ENCODE results near the gene DTNA.
"Not testable (repeated sequence)": the region's sequence is repeated elsewhere in the genome, so short reads cannot be mapped to it uniquely, and the experiment has no call there.

The DTNA gene

DNA sequence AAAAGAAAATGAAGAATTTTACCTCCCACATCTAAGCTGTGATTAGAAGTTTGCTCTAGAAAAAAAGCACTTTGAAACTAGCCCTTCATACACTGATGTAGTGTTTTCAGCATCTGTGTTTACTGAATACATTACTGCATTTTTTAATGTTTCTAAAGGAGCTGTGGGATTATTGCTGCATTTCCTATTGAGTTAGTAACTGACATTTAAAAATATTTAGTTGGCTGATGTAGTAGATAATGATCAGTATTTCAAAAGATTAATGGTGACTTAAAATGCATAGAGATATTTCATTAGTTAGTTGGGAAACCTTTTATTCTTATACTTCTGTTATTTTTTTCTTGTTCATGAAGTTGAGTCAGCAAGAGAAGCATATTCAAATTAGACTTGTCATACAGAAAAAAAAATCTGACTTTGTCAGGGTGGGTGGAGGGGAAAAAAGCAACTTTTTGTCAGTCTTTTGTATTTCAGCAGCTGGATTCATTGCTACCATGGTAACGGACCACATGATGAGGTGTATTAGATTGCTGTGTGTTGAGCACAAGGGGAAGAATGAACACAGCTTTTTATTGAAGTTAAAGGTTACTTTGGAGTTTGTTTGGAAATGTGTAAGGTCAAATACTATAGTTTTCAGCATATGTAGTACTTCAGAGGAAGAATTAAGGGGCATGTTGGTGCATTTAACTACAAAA is at the start of gene DTNA:
Gene DTNA (plus strand): TSS at position 549 of the 692 bp plus-strand sequence. CDS start 45,679 bp downstream, outside the sequence.
- peak in 1 of 2 donors; percentile 45 for DNase-seq

DNA sequence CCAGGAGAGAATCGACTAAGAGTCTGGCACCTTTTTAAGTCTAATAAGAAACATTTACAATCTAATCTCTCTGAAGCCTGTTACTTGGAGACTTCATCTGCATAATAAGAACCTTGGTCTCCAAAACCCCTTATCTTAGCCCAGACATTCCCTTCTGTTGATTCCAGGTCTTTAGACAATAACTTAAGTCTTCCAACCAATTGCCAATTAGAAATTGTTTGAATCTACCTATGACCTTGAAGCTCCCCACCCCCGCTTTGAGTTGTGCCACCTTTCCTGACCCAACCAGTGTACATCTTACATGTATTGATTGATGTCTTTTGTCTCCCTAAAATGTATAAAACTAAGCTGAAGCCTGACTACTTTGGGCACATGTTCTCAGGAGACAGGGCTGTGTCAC is 49.5 kb upstream of the DTNA start:
- no peak for DNase-seq

DNA sequence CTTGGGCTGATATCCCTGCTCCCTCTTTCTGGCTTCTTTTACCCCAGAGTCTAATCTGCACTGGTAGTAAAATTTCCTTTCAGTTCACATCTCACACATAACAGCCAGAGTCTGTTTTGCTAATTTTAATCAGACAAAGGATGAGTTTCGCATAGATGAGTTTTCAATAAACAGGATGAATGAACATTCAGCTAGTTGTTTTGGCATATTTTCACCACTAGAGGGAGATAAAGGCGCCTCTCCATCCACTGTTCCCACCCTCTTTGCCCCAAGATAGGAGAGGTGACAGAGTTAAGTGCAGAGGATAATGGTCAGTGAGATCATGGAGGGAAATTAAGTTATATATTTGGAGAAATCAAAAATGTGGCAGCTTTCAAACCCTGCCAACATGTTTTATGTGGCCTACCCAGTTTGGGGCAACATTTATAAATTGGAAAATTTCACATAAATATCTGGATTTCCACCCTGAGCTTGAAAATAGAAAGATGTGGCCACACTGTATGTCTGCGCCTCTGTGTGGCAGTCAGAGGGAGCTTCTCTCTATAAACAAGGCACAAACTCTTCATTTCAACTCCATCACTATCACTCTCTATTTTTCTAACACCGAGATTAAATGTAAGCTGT is 48.5 kb upstream of the DTNA start:
- DNase-seq, result peak in 1 of 2 donors; percentile 54

GRCh38 chr18:34676816-34677574 is 33.1 kb upstream of the DTNA start:
- no peak for DNase-seq

DNA sequence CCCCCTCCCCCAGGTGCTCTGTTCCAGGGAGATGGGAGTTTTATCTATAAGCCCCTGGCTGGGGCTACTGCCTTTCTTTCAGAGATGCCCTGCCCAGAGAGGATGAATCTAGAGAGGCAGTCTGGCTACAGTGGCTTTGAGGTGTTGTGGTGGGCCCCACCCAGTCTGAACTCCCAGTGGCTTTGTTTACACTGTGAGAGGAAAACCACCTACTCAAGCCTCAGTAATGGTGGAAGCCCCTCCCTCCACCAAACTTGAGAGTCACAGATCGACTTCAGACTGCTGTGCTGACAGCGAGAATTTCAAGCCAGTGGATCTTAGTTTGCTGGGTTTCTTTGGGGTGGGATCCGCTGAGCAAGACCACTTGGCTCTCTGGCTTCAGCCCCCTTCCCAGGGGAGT is 20.3 kb upstream of the DTNA start:
- DNase-seq, result not testable (repeated sequence)

DNA sequence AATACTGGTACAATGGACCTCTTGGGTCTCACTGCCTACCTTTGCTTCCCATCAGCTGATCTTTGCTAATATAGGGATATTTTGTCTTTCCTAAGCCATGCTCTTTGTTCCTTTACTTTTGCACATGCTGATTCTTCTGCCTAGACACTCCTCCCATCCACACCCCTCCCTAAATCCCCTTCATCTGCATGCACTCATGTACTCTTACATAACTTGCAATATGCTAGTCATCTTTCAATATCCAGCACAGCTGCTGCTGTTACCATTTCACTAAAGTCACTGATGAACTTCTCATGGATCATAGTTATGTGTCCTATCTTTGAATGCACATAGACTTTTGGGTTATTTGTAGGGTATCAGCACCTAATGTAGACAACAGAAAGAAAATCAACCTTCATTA is 18.5 kb upstream of the DTNA start:
- no peak for DNase-seq

DNA sequence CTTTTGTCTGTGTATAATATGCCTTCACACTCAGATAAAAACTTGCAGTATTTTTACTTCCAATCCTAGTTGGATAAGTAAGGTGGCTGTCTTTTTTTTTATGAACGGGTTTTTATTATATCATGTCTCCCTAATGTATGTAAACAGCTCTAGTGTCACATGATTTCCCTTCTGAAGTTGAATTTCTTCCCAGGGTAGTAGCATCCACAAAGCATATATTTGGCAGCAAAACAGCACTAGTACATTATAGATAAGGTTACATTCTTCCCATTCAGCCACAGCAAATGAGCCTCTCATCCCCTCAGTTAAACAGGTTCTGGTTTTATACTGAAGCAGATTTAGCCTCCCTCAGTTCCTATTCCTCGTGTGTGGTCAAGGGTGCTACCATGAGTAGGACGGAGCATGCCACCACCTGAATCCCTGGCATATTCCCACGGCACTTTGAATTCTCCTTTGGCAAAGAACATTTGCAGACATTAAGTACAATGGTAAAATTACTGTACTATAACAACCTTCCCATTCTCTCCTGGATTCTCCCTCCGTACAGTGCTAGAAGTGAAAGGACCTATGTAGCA is 15.4 kb upstream of the DTNA start:
- no peak for DNase-seq

DNA sequence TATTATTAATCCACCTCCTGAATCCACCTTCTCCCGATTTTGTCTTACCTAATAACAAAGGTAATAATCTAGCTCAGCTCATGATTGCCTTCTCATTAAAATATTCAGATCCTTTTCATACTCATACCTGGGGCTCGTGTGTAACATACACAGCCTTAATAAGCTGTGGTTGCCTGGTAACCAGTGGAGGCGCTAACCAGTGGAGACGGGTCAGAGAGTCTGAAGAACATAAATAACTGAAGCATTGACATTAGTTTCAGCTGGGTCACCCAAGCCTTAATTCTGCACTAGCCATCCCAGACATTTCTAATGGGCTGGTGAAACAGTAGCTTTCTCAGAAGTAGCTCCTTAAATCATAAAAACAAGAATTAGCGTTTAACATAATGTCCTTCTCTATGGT is 14.8 kb upstream of the DTNA start:
- DNase-seq, result no peak

- DNase-seq, result no peak
These were observed 13.4 kb upstream of the DTNA start for GRCh38 chr18:34696671-34697070.

GRCh38 chr18:34697233-34697632 is 12.9 kb upstream of the DTNA start:
- DNase-seq, result no peak

- DNase-seq, result no peak
These were observed 12.2 kb upstream of the DTNA start for GRCh38 chr18:34697891-34698290.

DNA sequence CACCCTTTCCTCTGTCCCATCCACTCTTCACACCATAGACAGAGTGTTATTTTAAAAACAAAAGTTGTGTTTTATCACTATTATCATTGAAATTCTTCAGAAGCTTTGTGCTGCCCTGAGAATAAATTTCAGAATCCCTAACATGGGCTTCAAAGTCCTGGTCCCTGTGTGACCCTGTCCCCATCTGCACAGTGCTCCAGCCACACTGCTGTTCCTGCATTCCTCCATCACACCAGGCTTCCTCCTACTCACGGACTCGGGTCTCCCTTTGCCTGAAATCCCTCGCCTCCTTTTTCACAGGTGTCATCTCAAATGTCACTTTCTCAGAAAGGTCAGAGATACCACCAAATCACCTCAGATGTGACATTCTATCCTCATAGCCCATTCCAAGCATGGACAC is 8.2 kb upstream of the DTNA start:
- DNase-seq, result no peak

- DNase-seq, result no peak
These were observed 7.3 kb upstream of the DTNA start for GRCh38 chr18:34702814-34703213.

DNA sequence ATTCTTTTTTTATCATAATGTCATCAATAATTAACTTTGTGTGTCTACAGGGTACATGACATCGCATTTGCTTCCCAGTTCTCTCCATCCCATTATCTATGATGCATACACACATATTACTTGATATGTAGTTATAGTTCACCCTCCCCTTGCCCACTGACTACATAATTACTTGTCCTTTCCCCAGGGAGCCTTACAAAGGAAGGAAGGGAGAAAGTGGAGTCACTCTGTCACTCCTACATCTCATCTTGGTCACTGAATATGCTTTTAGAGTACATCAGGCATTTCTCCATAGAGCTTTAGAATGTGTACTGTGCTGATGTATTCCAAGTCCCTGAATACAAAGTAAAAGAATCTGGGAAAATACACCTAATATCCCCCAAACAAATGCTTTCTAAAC is 6.0 kb upstream of the DTNA start:
- DNase-seq, result no peak

GRCh38 chr18:34704823-34705222 is 5.3 kb upstream of the DTNA start:
- no peak for DNase-seq

GRCh38 chr18:34707670-34708069 is 2.4 kb upstream of the DTNA start:
- no peak for DNase-seq

GRCh38 chr18:34709104-34709503 is 994 bp upstream of the DTNA start:
- no peak for DNase-seq

DNA sequence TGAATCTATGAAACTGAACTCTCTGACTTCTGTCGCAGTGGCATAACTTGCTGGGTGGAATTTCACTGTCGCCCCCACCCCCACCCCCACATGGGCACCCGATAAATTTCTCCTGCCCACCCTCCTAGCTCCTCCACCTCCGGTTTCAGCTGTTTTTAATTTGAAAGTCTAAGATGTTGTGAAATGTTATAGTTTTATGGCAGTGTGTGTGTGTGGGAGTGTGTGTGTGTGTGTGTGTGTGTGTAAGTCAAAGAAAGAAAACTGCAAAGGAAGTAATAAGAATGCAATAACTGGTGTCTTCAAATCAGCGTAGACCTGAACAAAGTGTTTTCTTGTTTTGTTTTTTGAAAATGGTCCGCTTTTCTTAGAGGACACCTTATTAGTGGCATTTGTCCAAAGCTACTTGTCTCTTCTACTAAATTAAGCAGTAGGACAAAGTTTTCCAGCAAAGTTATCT is 388 bp downstream of the DTNA start:
- DNase-seq, result no peak

GRCh38 chr18:34710934-34711333 is 836 bp downstream of the DTNA start:
- DNase-seq, result peak in 1 of 2 donors; percentile 43

DNA sequence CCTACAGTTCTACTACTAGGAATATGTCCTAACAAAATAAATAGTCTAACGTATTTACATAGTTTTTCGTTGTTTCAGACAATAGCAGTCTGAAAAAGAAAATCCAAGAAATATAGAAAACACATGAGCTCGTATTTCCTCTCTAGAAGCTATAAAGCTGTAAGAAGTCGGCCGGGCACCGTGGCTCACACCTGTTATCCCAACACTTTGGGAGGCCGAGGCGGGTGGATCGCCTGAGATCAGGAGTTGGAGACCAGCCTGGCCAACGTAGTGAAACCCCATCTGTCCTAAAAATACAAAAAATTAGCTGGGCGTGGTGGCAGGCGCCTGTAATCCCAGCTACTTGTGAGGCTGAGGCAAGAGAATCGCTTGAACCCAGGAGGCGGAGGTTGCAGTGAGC is 6.0 kb downstream of the DTNA start:
- not testable (repeated sequence) for DNase-seq

- no peak for DNase-seq
These were observed 8.5 kb downstream of the DTNA start for GRCh38 chr18:34718610-34719009.

DNA sequence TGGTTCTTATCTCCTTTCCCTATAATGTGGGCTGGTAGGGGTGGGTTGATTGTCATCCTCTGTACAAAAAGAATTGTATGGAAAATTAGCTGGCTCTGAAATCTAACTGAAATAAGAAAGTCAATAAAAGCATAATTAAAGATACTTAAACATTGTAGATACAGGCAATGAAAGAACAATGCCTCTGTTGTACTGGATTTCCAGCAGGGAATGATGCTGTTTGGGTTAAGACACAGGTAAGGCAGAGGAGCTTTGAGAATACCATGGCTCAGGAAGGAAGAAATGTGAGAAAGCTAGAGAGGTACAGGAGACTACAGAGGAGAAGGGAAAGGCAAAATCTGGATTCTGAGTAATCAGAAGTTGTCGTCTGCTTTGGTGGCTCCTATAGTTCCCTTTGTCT is 10.1 kb downstream of the DTNA start:
- DNase-seq, result no peak

GRCh38 chr18:34723143-34723542 is 13.0 kb downstream of the DTNA start:
- no peak for DNase-seq

DNA sequence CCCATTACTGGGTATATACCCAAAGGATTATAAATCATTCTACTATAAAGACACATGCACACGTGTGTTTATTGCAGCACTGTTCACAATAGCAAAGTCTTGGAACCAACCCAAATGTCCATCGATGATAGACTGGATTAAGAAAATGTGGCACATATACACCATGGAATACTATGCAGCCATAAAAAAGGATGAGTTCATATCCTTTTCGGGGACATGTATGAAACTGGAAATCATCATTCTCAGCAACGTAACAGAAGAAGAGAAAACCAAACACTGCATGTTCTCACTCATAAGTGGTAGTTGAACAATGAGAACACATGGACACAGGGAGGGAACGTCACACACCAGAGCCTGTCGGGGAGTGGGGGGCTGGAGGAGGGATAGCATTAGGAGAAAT is 15.6 kb downstream of the DTNA start:
- not testable (repeated sequence) for DNase-seq
